Measurements from ENCODE around the gene CRB3.
"Not testable (repeated sequence)": the region's sequence is repeated elsewhere in the genome, so short reads cannot be mapped to it uniquely, and the experiment has no call there.

Gene CRB3

GRCh38 chr19:6425732-6426620 lies 38.1 kb upstream of the CRB3 start:
- FAIRE-seq: no peak
- no peak for TF ChIP-seq POLR2A (IDR thresholded peaks at IDR 0.05; ENCODE audit: low read depth, low read length)

GRCh38 chr19:6427131-6427530 lies 36.9 kb upstream of the CRB3 start:
- DNase-seq (ENCODE audit: insufficient read length, low spot score) (no peak), FAIRE-seq (no peak)
- TF ChIP-seq POLR2A (IDR thresholded peaks at IDR 0.05; ENCODE audit: low read depth, low read length): no peak

More at GRCh38 chr19:6425732-6426620, 38.1 kb upstream of the CRB3 start:
- DNase-seq (ENCODE audit: insufficient read length, low spot score): no peak

GRCh38 chr19:6428692-6429418 lies 35.2 kb upstream of the CRB3 start:
- DNase-seq (ENCODE audit: insufficient read length, low spot score); FAIRE-seq: not testable (repeated sequence)

- no peak for TF ChIP-seq POLR2A (IDR thresholded peaks at IDR 0.05; ENCODE audit: low read depth, low read length)
- DNase-seq (ENCODE audit: insufficient read length, low spot score) (no peak), FAIRE-seq (no peak)
These were observed 34.5 kb upstream of the CRB3 start for GRCh38 chr19:6429419-6430221.

GRCh38 chr19:6431891-6432290 lies 32.2 kb upstream of the CRB3 start:
- no peak for FAIRE-seq
- DNase-seq (ENCODE audit: insufficient read length, low spot score): no peak
- no peak for TF ChIP-seq POLR2A (IDR thresholded peaks at IDR 0.05; ENCODE audit: low read depth, low read length)

GRCh38 chr19:6433165-6433564 lies 30.9 kb upstream of the CRB3 start:
- FAIRE-seq (no peak), DNase-seq (ENCODE audit: insufficient read length, low spot score) (no peak)
- TF ChIP-seq POLR2A (IDR thresholded peaks at IDR 0.05; ENCODE audit: low read depth, low read length): no peak

GRCh38 chr19:6433663-6434062 lies 30.4 kb upstream of the CRB3 start, which contains the start of gene SLC25A41:
Gene SLC25A41 (minus strand): TSS chr19:6433763. CDS start chr19:6433693, 70 bp downstream.
- FAIRE-seq: no peak
- no peak for DNase-seq (ENCODE audit: insufficient read length, low spot score)
- TF ChIP-seq POLR2A (IDR thresholded peaks at IDR 0.05; ENCODE audit: low read depth, low read length): no peak

- TF ChIP-seq POLR2A (IDR thresholded peaks at IDR 0.05; ENCODE audit: low read depth, low read length): no peak
- no peak for FAIRE-seq
These were observed 24.3 kb upstream of the CRB3 start for GRCh38 chr19:6439743-6440142.

GRCh38 chr19:6440905-6441304 lies 23.2 kb upstream of the CRB3 start:
- FAIRE-seq (no peak), DNase-seq (ENCODE audit: insufficient read length, low spot score) (no peak)
- TF ChIP-seq POLR2A (IDR thresholded peaks at IDR 0.05; ENCODE audit: low read depth, low read length): no peak

More at GRCh38 chr19:6439743-6440142, 24.3 kb upstream of the CRB3 start:
- DNase-seq (ENCODE audit: insufficient read length, low spot score): no peak

- no peak for FAIRE-seq
- no peak for DNase-seq (ENCODE audit: insufficient read length, low spot score)
- TF ChIP-seq POLR2A (IDR thresholded peaks at IDR 0.05; ENCODE audit: low read depth, low read length): no peak
These were observed 21.9 kb upstream of the CRB3 start for GRCh38 chr19:6442087-6442688.

GRCh38 chr19:6443986-6444385 lies 20.1 kb upstream of the CRB3 start:
- TF ChIP-seq POLR2A (IDR thresholded peaks at IDR 0.05; ENCODE audit: low read depth, low read length): no peak
- DNase-seq (ENCODE audit: insufficient read length, low spot score) (no peak), FAIRE-seq (no peak)

- FAIRE-seq (no peak), DNase-seq (ENCODE audit: insufficient read length, low spot score) (no peak)
- TF ChIP-seq POLR2A (IDR thresholded peaks at IDR 0.05; ENCODE audit: low read depth, low read length): no peak
These were observed 17.6 kb upstream of the CRB3 start for GRCh38 chr19:6446452-6446851.

- no peak for DNase-seq (ENCODE audit: insufficient read length, low spot score)
- FAIRE-seq: no peak
- no peak for TF ChIP-seq POLR2A (IDR thresholded peaks at IDR 0.05; ENCODE audit: low read depth, low read length)
These were observed 16.0 kb upstream of the CRB3 start for GRCh38 chr19:6448045-6448444.

Measured in H54 (cell line).